ENCODE measurements around the gene PREP.

The PREP gene

GRCh38 chr6:105308840-105309239 lies 94.0 kb downstream of the PREP start:
- Histone ChIP-seq H3K4me1 (ENCODE audit: control insufficient read depth, insufficient read depth, low read length) (no peaks in the 10 kb centered on the region), H3K27ac (ENCODE audit: extremely low read depth, low read depth, low read length) (no peak overlapping the region), H3K9me3 (ENCODE audit: control insufficient read depth, insufficient read depth, low read depth, low read length) (no peaks in the 10 kb centered on the region), H3K4me3 (ENCODE audit: low read depth, low read length) (no peak overlapping the region), H3K36me3 (ENCODE audit: control insufficient read depth in 2 of 2, insufficient read depth in 1 of 2, low read length in 2 of 2) (peaks cover 0 to 9% of the 10 kb centered on the region in 2 experiments; a peak in 2 of 3 replicates)
- ChIA-PET POLR2A (no interaction called here), CTCF (interaction anchor here (0.7 to 0.9 kb wide), 2 partner anchors 8 to 54 kb away, joined by 3 read pairs; no protein-coding TSS in a partner anchor)
- TF ChIP-seq ZNF518A (tag by site-specific recombination; conservative IDR thresholded peaks at IDR 0.05; ENCODE audit: low read depth), result no peak
- TF ChIP-seq IKZF3 (tag by site-specific recombination; IDR thresholded peaks at IDR 0.05), result no peak
- no peak for TF ChIP-seq SETDB1 (IDR thresholded peaks at IDR 0.05; ENCODE audit: insufficient read length, low read length)
- no peak for TF ChIP-seq ZNF211 (tag by site-specific recombination; IDR thresholded peaks at IDR 0.05; ENCODE audit: low read depth)
- no peak for TF ChIP-seq ZNF555 (tag by site-specific recombination; conservative IDR thresholded peaks at IDR 0.05)
- no peak for TF ChIP-seq GFI1B (tag by site-specific recombination; IDR thresholded peaks at IDR 0.05)
- TF ChIP-seq ZNF19 (tag by site-specific recombination; IDR thresholded peaks at IDR 0.05; ENCODE audit: low read depth), result no peak
- TF ChIP-seq ZSCAN23 (tag by site-specific recombination; IDR thresholded peaks at IDR 0.05), result no peak
- no peak for TF ChIP-seq ZSCAN30 (tag by site-specific recombination; IDR thresholded peaks at IDR 0.05)
- no peak for TF ChIP-seq ZSCAN4 (tag by site-specific recombination; IDR thresholded peaks at IDR 0.05)
- TF ChIP-seq ZNF302 (tag by site-specific recombination; IDR thresholded peaks at IDR 0.05; ENCODE audit: low read depth), result no peak
- TF ChIP-seq ZNF549 (tag by site-specific recombination; IDR thresholded peaks at IDR 0.05), result no peak
- TF ChIP-seq ZNF266 (tag by site-specific recombination; IDR thresholded peaks at IDR 0.05; ENCODE audit: low read depth), result no peak
- no peak for TF ChIP-seq ZNF660 (tag by site-specific recombination; IDR thresholded peaks at IDR 0.05)
- TF ChIP-seq ZNF449 (tag by site-specific recombination; IDR thresholded peaks at IDR 0.05), result no peak

GRCh38 chr6:105305521-105305920 lies 97.4 kb downstream of the PREP start:
- no peaks in the 10 kb centered on the region for H3K9me3 ChIP-seq (ENCODE audit: control insufficient read depth, insufficient read depth, low read depth, low read length)
- no peaks in the 10 kb centered on the region for H3K4me1 ChIP-seq (ENCODE audit: control insufficient read depth, insufficient read depth, low read length)
- ChIA-PET POLR2A (no interaction called here), CTCF (no interaction called here)
- TF ChIP-seq YY2 (tag by site-specific recombination; IDR thresholded peaks at IDR 0.05) (no peak), ZNF596 (tag by site-specific recombination; IDR thresholded peaks at IDR 0.05) (no peak), YY1 (tag by site-specific recombination; IDR thresholded peaks at IDR 0.05) (no peak), ZNF777 (tag by site-specific recombination; IDR thresholded peaks at IDR 0.05; ENCODE audit: borderline replicate concordance) (no peak), ZNF239 (tag by site-specific recombination; IDR thresholded peaks at IDR 0.05) (no peak), FEZF1 (tag by site-specific recombination; IDR thresholded peaks at IDR 0.05) (no peak), ZNF16 (tag by site-specific recombination; IDR thresholded peaks at IDR 0.05; ENCODE audit: low read depth) (no peak), ZNF510 (tag by site-specific recombination; IDR thresholded peaks at IDR 0.05; ENCODE audit: insufficient replicate concordance) (no peak), ZNF19 (tag by site-specific recombination; IDR thresholded peaks at IDR 0.05; ENCODE audit: low read depth) (no peak)
- no peak overlapping the region for H3K4me3 ChIP-seq (ENCODE audit: low read depth, low read length)
- H3K36me3 ChIP-seq (ENCODE audit: control insufficient read depth in 2 of 2, insufficient read depth in 1 of 2, low read length in 2 of 2), result peaks cover 0 to 19% of the 10 kb centered on the region in 2 experiments; a peak in 2 of 3 replicates
- H3K27ac ChIP-seq (ENCODE audit: extremely low read depth, low read depth, low read length), result no peak overlapping the region
